ENCODE data around the gene CHD3. TPM values are rescaled to one million over a fixed set of nuclear protein-coding genes. Genes with fewer than 3 reads are reported as not detected.
A peak's percentile ranks its signal among the peaks of the same experiment; 100 is the strongest.

The CHD3 gene
- total and polyA plus RNA-seq, 8 donors: 35.9 to 143 (median 45.3) TPM

GRCh38 chr17:7852262-7852670, 36.3 kb upstream of the CHD3 start:
- ATAC-seq (no peak), DNase-seq (peak in 5 of 6 donors; percentile 36 to 85 (median 63)), FAIRE-seq (no peak)
- Histone ChIP-seq H3K9me3 (no peaks in the 10 kb centered on the region), H3K27me3 (no peaks in the 10 kb centered on the region), H3K4me1 (peaks cover 0 to 9% (median 4%) of the 10 kb centered on the region in 3 donors), H3K27ac (no peak overlapping the region), H3K4me3 (no peak overlapping the region), H3K36me3 (peaks cover 0 to 28% (median 1%) of the 10 kb centered on the region in 3 donors)
- 49 to 55% methylated on average over 20 of the region's 20 CpGs for WGBS, 2 donors
- TF ChIP-seq, protein P1, sequence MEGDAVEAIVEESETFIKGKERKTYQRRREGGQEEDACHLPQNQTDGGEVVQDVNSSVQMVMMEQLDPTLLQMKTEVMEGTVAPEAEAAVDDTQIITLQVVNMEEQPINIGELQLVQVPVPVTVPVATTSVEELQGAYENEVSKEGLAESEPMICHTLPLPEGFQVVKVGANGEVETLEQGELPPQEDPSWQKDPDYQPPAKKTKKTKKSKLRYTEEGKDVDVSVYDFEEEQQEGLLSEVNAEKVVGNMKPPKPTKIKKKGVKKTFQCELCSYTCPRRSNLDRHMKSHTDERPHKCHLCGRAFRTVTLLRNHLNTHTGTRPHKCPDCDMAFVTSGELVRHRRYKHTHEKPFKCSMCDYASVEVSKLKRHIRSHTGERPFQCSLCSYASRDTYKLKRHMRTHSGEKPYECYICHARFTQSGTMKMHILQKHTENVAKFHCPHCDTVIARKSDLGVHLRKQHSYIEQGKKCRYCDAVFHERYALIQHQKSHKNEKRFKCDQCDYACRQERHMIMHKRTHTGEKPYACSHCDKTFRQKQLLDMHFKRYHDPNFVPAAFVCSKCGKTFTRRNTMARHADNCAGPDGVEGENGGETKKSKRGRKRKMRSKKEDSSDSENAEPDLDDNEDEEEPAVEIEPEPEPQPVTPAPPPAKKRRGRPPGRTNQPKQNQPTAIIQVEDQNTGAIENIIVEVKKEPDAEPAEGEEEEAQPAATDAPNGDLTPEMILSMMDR (IDR thresholded peaks at IDR 0.05): no peak
- intact Hi-C loops (cut with DNase I): loop anchor here in 2 of 3 donors (5.0 to 10.0 kb wide), 2 partner anchors 107 to 110 kb away; no protein-coding TSS in a partner anchor

- ATAC-seq: no peak
- DNase-seq: peak; percentile 19 to 77 (median 46)
- Histone ChIP-seq H3K27ac (no peak overlapping the region), H3K4me3 (no peak overlapping the region), H3K4me1 (peaks cover 0 to 9% (median 4%) of the 10 kb centered on the region in 3 donors), H3K9me3 (no peaks in the 10 kb centered on the region), H3K36me3 (peaks cover 0 to 26% (median 0%) of the 10 kb centered on the region in 3 donors), H3K27me3 (no peaks in the 10 kb centered on the region)
- TF ChIP-seq, protein P1 (IDR thresholded peaks at IDR 0.05): no peak
- intact Hi-C loops (cut with DNase I): loop anchor here in 2 of 3 donors (5.0 to 10.0 kb wide), 2 partner anchors 108 to 111 kb away; no protein-coding TSS in a partner anchor
- WGBS, 2 donors: 85 to 87% methylated on average over 48 to 51 of the region's 51 CpGs
- no peak for FAIRE-seq
These were observed 35.5 kb upstream of the CHD3 start for GRCh38 chr17:7852919-7853690.

- Histone ChIP-seq H3K9me3 (no peaks in the 10 kb centered on the region), H3K27ac (no peak overlapping the region), H3K4me3 (no peak overlapping the region), H3K27me3 (no peaks in the 10 kb centered on the region), H3K4me1 (peaks cover 0 to 13% (median 5%) of the 10 kb centered on the region in 3 donors), H3K36me3 (peaks cover 0 to 24% (median 0%) of the 10 kb centered on the region in 3 donors)
- FAIRE-seq: no peak
- TF ChIP-seq, protein P1 (IDR thresholded peaks at IDR 0.05): no peak
- no peak for ATAC-seq
- intact Hi-C loops (cut with DNase I): loop anchor here in 2 of 3 donors (5.0 to 10.0 kb wide), 2 partner anchors 109 to 111 kb away; no protein-coding TSS in a partner anchor
- 85 to 87% methylated on average over 21 of the region's 21 CpGs for WGBS, 2 donors
- DNase-seq: peak in 4 of 6 donors; percentile 27 to 66 (median 42)
These were observed 34.9 kb upstream of the CHD3 start for GRCh38 chr17:7853691-7854038.

GRCh38 chr17:7854078-7854777, 34.4 kb upstream of the CHD3 start:
- no peaks in the 10 kb centered on the region for H3K27me3 ChIP-seq
- H3K4me3 ChIP-seq: no peak overlapping the region
- H3K27ac ChIP-seq: no peak overlapping the region
- H3K36me3 ChIP-seq: peaks cover 0 to 19% (median 0%) of the 10 kb centered on the region in 3 donors
- peaks cover 0 to 17% (median 9%) of the 10 kb centered on the region in 3 donors for H3K4me1 ChIP-seq
- ATAC-seq (no peak), FAIRE-seq (no peak), DNase-seq (peak; percentile 26 to 68 (median 44))
- WGBS, 2 donors: 77 to 79% methylated on average over 31 of the region's 31 CpGs
- intact Hi-C loops (cut with DNase I): loop anchor here in 2 of 3 donors (5.0 to 10.0 kb wide), 2 partner anchors 109 to 112 kb away; no protein-coding TSS in a partner anchor
- H3K9me3 ChIP-seq: no peaks in the 10 kb centered on the region
- TF ChIP-seq, protein P1 (IDR thresholded peaks at IDR 0.05): no peak

Measured in pancreas (tissue), 10 donors.